ENCODE results near the gene CFAP107. TPM values are rescaled to one million over a fixed set of nuclear protein-coding genes. Genes with fewer than 3 reads are reported as not detected.

CFAP107 gene
- total and polyA plus RNA-seq, 2 of the 4 experiments (the other 2 are of a cell fraction), result not detected

- ATAC-seq (ENCODE audit: low read depth), result no peak
- H3K9me1 ChIP-seq (ENCODE audit: insufficient read depth, low read length), result no peaks in the 10 kb centered on the region
- intact Hi-C loops (cut with micrococcal nuclease), result no loop called here
Measured at GRCh38 chr1:12760256-12760795, 14.3 kb downstream of the CFAP107 start.

More at GRCh38 chr1:12760256-12760795, 14.3 kb downstream of the CFAP107 start:
- Histone ChIP-seq H3K14ac (replicated peaks; ENCODE audit: low read depth, low read length) (no peak overlapping the region), H4K8ac (ENCODE audit: low read depth in 2 of 2, low read length in 2 of 2) (no peak overlapping the region), H3K4me1 (ENCODE audit: control insufficient read depth, insufficient read depth, low read length) (no peaks in the 10 kb centered on the region), H3K56ac (ENCODE audit: extremely low read depth, insufficient read depth, low read length) (no peak overlapping the region), H3K4me2 (ENCODE audit: low read depth, low read length) (no peak overlapping the region), H3K23ac (ENCODE audit: low read depth, low read length) (no peak overlapping the region), H2BK20ac (ENCODE audit: low read depth, low read length) (no peak overlapping the region), H2AK9ac (replicated peaks; ENCODE audit: low read depth, low read length, poor library complexity) (no peak overlapping the region), H3K9me3 (ENCODE audit: control insufficient read depth, insufficient read depth, low read length) (peaks cover 29% of the 10 kb centered on the region), H2AK5ac (ENCODE audit: low read depth, low read length) (no peak overlapping the region), H3K4me3 (ENCODE audit: insufficient read depth, low read depth, low read length) (no peak overlapping the region), H3K27ac (ENCODE audit: insufficient read depth, low read length) (no peak overlapping the region), H3K36me3 (ENCODE audit: control insufficient read depth, insufficient read depth, low read length) (no peaks in the 10 kb centered on the region), H2BK5ac (ENCODE audit: low read depth, low read length, poor library complexity, severe bottlenecking) (no peak overlapping the region), H3K18ac (ENCODE audit: low read depth, low read length) (no peak overlapping the region), H3K27me3 (ENCODE audit: control insufficient read depth, insufficient read depth, low read length) (no peaks in the 10 kb centered on the region), H2AFZ (replicated peaks; ENCODE audit: low read length, poor library complexity) (no peak overlapping the region), H2BK120ac (ENCODE audit: low read depth, low read length) (no peak overlapping the region), H2BK15ac (ENCODE audit: low read depth, low read length) (no peak overlapping the region), H3K4ac (ENCODE audit: low read depth, low read length) (no peak overlapping the region), H4K91ac (ENCODE audit: insufficient read depth, low read depth, low read length) (no peak overlapping the region), H3K9ac (ENCODE audit: low read depth, low read length) (no peak overlapping the region), H3K79me1 (ENCODE audit: low read depth in 1 of 2, low read length in 2 of 2) (no peaks in the 10 kb centered on the region), H4K20me1 (ENCODE audit: insufficient read depth, low read length) (no peaks in the 10 kb centered on the region), H4K5ac (ENCODE audit: low read depth, low read length) (no peak overlapping the region)
- ChIA-PET CTCF (no interaction called here), POLR2A (ENCODE audit: unreplicated experiment) (no interaction called here)
- no TSS peak for BruUV-seq (replicated peaks)
- 0% methylated on average over 1 of the region's 7 CpGs; no CpG with 5 or more reads in 1 of the 2 experiments for WGBS, 2 experiments (ENCODE audit: extremely low coverage in 2 of 2, insufficient read length in 1 of 2)
- DNase-seq, result no peak
- no peak for TF ChIP-seq RFX5 (IDR thresholded peaks at IDR 0.05; ENCODE audit: low read depth, low read length)
- no peak for TF ChIP-seq SMC3 (IDR thresholded peaks at IDR 0.05; ENCODE audit: low read depth, low read length)
- TF ChIP-seq MAFK (IDR thresholded peaks at IDR 0.05; ENCODE audit: low read depth, low read length), result no peak
- no peak for TF ChIP-seq RCOR1 (IDR thresholded peaks at IDR 0.05; ENCODE audit: insufficient replicate concordance, low read length)
- TF ChIP-seq CEBPB (IDR thresholded peaks at IDR 0.05; ENCODE audit: low read depth, low read length), result no peak
- no peak for TF ChIP-seq POLR2A (IDR thresholded peaks at IDR 0.05; ENCODE audit: low read depth, low read length)
- TF ChIP-seq ELK1 (IDR thresholded peaks at IDR 0.05; ENCODE audit: borderline replicate concordance, low read depth, low read length), result no peak
- no peak for TF ChIP-seq CHD1 (IDR thresholded peaks at IDR 0.05; ENCODE audit: low read depth, low read length)
- TF ChIP-seq FOS (IDR thresholded peaks at IDR 0.05; ENCODE audit: low read depth, low read length), result no peak
- in situ Hi-C loops (cut with MboI; ENCODE audit: low sequenced_read_pairs), result no loop called here
- dilution Hi-C loops (cut with HindIII; ENCODE audit: low sequenced_read_pairs, unreplicated experiment), result no loop called here

All from IMR-90 (cell line).